ENCODE results near the gene GNLY. TPM values are rescaled to one million over a fixed set of nuclear protein-coding genes. Genes with fewer than 3 reads are reported as not detected.

Gene GNLY
- total RNA-seq, 1 donor from 2014 or later = 330 TPM

DNA sequence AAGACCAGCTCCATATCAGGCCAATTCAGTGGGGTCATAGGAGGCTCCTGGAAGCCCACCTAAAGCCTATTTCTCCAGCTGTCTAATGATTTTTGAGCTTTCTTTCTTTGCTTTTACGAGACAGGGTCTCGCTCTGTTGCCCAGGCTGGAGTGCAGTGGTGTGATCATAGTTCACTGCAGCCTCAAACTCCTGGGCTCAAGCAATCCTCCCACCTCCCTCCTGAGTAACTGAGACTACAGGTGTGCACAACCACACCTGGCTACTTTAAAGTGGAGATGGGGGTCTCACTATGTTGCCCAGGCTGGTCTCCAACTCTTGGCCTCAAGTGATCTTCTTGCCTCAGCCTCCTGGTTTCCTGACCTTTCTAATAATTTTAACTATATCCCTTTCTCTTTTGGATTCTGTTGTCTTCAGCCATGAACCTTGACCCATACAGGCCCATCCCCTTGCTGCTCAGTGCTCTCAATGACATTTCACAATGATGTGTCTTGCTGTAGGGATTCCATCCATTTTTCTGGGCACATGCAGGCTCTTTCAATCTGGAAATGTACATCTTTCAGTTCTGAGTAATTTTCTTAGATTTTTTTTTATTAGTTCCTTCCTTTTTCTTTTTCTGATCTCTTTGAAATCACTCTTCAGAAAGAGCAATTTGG, 29.7 kb downstream of the GNLY start:
- intact Hi-C loops (cut with micrococcal nuclease) = no loop called here

DNA sequence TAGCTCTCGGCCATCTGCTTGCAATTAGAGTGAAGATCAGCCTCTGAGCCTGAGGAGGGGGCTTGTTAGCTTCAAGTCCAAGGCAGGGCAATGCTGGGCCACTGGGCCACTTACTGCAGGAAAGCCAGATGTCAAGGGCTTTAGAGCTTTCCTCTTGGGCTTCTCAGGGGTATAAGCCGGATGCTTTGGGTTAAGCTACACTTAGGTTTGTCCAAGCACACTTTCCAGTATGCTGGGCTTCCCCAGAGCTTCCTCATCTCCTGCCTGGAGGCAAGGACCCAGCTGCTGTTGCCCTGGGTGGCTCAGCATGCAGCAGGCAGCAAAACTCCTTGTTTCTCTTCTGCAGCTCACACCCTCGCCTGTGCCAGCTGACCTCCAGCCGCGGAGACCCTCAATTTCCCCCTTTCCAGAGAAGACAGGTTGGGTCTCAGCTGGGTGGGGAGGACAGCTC, 30.6 kb downstream of the GNLY start:
- intact Hi-C loops (cut with micrococcal nuclease) = no loop called here

DNA sequence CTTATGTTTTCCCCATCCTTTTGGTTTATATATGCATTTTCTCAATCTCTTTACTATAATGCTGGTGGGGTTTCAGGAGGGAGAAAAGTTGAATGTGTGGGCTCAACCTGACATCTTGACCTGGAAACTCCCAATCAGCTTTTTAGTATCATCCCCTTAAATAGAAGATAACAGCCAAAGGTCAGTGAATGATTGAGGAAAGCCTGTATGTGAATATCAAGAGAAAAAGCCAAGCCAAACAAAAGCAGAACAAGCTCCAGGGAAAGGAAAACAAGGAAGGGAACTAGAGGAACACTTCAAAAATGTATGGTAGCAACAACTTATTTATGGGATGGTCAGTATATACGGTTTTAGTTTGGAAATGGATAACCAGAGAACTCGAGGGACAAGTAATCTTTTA, 31.3 kb downstream of the GNLY start:
- intact Hi-C loops (cut with micrococcal nuclease) = no loop called here

DNA sequence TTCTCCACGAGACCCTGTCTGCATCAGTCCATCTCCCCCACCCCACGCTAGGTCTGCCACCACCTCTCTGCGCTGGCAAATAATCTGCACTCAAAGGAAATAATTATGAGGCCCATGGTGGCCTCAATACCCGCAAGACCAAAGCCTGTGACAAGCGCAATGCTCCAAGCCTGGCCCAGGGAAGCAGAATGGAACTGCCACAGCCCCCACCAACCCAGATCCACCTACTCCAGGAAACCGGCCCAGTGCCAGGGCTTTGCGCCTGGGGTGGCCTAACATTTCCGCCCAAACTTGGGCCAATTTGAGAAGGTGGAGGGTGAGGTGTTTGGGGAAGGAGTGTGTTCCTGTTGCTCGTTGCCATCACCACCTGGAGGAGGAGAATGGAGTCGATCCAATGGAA, 33.6 kb downstream of the GNLY start:
- intact Hi-C loops (cut with micrococcal nuclease) = loop anchor here (2.0 kb wide), 1 partner anchor 77 kb away; no protein-coding TSS in a partner anchor

DNA sequence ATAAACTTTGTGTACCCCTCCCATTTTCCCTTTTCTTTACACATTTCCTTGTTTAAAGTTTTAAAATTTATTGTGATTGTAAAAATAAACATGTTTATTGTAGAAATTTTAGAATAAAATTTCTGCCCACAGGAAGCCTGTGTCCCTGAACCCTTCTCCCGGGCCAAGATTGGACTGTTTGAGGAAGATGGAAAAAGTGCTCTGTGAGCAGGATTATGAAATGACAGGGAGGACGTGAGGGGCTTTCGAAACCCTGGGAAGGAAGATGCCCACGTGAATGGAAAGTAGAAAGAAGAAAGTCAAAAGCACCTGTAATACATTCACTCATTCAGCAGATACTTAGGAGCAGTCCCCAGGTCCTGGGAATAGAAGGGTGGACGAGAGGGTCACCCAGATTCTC, 34.2 kb downstream of the GNLY start:
- intact Hi-C loops (cut with micrococcal nuclease) = loop anchor here (2.0 kb wide), 1 partner anchor 76 kb away; no protein-coding TSS in a partner anchor

DNA sequence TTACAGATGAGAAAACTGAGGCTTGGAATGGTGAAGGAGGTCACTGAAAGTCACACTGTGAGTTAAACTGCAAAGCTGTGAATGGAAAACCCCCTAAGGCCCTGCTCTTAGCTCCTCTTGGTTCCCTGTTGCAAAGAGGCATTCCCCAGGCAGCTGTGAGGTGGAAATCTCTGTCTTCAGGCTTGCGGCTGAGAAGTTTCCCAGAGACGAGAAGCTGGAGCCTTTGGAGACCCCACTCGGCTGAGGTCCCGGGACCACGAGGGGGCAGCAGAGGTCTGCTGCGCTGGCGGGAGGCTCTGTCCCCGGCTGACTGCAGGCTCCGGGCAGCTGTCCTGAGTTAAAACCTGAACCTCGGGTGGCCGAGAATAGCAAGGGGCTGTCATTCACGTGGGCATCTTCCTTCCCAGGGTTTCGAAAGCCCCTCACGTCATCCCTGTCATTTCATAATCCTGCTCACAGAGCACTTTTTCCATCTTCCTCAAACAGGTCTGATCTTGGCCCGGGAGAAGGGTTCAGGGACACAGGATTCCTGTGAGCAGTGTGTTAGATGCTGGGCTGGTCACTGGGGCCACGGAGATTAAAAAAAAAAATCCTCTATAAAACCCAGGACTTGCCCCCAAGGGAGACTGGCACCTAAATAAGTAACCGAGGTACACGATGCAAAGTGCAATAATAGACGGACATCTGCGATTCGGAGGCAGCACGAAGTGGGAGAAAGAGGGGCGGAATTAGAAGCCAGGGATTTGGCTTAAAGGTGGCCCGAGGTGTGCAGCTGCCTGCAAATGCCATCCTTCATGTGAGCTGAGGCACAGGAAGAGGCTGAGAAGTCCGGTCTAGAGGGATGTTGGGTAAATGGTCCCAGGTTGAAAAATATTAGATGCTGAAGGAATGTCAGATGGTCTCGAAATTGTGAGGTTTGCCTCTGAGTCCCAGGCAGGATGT, 35.0 kb downstream of the GNLY start:
- intact Hi-C loops (cut with micrococcal nuclease) = loop anchor here (1.0 to 2.0 kb wide), 4 partner anchors 50 to 349 kb away; no protein-coding TSS in a partner anchor

DNA sequence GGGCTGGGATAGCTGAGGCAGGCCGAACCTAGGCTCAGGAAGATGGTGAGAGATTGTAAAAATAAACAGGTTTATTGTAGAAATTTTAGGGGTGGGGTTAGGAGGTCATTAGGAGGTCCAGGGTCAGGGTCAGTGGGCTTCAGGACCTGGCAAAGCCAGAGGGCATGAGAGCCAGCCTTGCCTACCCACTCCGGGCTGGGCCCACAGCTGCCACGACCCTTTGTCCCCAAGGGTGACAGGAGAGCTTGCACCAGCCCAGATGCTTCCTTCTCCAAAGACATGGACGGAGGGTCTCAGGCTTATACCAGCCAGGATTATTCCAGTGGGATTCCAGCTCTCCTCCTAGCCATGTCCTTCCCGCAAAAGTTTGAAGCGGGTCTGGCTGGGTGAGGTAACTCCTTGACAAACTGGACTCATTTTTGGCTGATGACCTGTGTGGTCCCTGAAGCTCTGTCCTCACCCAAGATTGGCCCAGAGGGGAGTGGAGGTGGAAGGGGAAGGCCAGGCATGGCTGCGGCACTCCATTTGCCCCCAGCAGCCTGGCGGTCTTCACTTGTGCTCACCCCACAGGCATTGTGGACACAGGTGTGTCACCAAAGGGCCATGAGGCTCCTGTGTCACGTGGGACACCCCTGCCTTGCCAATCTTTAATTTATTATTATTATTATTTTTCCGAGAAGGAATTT, 35.8 kb downstream of the GNLY start:
- intact Hi-C loops (cut with micrococcal nuclease) = loop anchor here (1.0 to 2.0 kb wide), 4 partner anchors 51 to 348 kb away; no protein-coding TSS in a partner anchor

DNA sequence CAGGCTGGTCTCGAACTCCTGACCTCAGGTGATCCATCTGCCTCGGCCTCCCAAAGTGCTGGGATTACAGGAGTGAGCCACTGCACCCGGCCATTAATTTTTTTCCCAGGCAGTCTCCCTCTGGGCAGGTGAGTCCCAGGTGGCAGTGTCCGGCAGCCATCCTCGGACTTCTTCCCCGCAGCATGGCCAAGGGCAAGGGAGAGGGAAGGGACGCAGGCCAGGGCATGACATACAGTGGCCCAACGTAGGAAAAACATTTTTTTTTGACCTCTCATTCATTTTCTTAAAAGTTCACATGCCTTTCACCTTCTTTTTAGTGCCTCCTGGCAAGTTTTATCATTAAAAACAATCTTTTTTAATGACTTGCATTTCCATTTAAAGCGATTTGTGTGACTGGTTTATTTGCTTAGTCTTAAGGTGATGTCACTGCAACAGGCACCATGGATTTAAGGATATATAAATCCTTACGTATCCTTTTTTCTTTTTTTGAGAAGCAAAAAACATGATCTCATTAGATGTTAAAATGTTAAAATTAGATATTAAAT, 36.6 kb downstream of the GNLY start:
- intact Hi-C loops (cut with micrococcal nuclease) = no loop called here

DNA sequence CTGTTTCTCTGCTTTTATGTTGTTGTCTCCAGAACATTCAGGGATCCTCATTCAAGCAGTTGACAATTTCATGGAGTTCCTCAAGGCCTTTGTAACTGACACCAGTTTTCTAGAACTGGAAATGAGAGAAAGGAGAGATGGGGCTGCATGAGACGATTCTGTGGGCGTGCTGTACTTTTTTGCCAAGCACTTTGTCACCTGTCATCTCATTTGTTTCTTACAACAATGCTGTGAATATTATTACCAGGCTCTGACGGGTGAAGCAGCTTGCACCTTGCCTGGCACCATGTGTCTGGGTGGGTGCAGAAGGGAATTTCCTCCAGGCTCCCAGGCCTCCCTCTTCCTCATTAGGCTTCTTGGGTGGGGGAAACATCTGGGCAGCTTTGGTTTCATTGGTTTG, 37.4 kb downstream of the GNLY start:
- intact Hi-C loops (cut with micrococcal nuclease) = no loop called here

DNA sequence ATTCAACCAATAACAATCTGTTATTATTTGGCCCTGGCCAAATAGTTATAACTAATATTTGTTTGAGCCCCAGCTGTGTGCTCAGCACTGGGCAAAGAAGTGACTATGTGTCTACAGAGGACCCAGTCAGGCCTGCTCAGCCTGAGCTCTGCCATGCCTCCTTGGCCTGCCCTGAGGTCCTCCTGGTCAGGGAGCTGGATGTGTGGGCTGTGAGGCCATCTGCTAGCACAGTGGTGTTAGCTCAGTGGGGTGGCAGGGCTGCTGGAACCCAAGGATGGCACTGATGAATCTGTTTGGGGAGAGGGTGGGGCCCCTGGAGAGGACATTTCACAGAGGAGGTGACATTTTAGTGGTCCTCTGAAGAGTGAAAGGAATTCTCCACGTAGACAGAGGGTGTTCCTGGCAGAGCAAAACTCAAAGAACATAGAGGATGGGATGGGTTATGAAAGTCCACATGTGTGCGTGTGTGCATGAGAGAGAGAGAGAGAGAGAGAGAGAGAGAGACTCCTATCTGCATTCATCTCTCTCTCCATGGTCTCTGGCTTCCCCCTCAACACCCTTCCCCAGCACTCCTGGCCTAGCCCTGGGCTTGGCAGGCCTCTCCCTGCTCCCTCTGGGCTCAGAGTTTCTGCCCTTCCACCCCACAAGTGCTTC, 38.4 kb downstream of the GNLY start:
- intact Hi-C loops (cut with micrococcal nuclease) = no loop called here

DNA sequence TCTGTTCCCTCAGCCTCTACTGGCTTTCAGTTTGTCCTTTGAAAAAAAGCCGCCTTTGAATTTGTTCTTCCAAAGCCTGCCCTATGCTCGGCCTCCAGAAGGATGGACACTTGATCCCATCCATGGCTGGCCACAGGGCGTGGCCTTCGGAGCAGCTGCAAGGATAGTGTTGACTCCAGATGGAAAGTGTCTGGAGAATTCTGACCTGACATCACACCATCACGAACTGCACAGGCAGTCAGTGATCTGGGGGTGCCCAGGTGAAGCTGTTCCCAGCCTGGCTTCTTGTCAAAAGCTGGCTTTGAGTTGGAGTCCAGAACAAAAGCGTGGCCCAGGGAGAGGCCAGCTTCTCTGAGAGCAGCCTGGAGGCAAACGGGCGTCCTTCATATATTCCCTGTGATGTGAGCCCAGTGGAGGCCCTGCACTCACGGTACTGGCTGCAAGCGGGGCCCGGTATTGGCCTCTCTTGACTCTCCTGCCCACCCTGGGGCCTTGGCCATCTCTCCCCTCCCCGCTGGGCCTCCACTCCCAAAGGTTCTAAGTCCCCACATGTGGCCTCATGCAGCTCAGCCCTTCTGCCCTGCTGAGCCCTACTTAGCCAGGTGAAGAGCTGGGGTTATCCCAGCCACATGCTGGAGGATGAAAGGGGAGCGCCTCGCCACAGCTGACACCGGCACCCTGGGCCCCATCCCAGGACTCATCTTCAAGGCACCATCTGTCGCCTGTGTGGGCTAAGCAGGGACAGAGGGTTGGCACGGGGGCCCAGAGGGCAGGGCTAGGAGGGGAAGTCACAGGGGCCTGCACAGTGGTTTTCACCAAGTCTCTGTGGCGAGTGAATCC, 39.2 kb downstream of the GNLY start:
- intact Hi-C loops (cut with micrococcal nuclease) = no loop called here

DNA sequence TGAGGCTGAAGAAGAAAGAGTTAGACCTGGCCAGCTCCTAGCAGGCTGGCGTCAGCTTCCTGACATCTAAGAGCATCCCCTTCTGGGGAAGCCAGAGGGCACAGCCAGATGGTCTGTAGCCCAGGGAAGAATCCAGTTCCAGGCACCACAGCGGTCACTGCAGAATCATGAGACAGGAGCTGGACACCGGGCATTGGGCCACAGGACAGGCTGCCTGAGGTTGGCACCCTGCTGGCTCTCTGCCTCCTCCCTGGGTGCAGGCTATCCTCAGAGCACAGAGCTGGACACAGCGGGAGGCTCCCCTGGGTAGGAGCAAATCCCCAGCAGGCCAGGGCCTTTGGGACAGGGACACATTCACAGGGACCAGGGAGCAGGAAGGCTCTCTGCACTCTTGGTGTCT, 39.9 kb downstream of the GNLY start:
- intact Hi-C loops (cut with micrococcal nuclease) = no loop called here

DNA sequence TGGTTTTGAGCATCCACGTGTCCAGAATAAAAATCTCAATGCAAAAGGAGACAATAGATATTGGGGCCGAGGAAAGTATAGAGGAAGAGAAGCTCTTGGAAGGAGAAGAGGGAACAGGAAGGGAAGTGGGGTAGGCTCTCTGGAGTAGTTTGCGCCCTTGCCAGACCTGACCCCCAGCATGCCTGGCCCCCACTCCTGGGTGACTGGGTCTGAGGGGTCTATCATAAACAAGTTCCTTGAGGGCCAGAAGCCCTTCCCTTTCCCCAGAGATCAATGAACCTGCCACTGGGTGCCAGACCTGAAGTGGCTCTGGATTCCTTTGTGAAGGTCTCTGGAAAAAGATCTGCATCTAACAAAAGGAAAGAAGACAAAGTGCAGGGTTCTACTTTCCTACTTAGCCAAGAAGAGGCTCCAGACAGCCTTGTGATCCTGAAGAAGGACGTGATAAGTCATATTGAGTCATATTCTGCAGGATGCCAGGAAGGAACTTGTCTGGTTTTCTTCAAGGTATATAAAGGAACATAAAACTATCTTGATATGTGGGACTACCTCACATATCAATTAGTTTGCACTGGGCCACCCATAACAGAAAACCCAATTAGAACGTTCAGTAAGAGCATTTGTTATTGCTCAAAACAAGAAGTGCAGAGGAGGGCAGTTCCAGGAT, 40.9 kb downstream of the GNLY start:
- intact Hi-C loops (cut with micrococcal nuclease) = no loop called here

DNA sequence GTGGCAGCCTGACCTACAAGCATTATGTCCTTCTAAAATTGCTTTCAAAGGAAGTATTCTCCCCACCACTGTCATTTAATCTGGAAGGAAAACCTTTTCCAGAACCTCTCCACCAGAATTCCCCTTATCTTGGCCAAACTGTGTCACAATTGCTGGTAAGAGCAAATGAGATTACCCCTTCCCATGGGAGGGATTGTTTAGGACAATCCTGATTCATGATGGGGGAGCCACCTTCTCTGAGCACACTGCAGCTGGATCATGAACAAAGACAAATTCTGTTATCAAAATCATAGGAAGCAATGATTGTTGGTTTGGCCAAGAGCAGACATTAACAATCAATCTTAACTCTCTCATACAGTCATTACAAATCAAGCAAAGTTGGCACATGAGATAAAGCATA, 41.5 kb downstream of the GNLY start:
- intact Hi-C loops (cut with micrococcal nuclease) = no loop called here

DNA sequence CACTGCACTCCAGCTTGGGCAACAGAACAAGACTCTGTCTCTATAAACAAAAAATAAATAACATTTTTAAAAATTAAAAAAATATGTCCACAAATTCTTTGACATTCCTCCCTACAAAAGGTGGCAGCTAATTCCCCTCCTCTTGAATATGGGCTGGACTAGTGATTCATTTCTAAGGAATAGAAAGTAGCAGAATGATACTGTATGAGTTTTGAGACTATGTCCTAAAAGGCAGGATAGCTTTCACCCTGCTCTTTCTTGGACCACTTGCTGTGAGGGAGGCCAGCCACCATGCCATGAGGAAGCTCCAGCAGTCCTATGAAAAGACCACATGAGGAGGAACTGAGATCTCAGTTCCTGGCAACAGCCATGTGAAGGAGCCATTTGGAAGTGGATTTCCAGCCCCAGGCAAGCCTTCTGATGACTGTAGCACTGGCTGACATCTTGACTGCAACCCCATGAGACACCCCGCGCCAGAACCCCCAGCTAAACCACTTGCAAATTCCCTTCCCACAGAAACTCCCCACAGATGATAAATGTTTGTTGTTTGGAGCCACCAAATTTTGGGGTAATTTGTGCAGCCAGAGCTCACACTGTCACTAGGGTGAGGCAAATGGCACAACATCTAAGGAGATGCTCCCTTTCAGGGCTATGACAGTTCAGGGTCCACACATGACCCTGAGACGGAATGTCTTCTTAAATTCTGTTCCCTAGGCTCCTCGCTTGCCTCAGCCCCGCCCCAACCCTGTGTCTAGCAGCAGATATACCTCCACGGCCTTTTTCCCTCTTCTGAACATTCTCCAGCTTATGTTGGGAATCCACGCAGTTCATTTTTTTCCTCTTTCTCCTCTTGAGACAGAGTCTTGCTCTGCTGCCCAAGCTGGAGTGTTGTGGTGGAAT, 42.5 kb downstream of the GNLY start:
- intact Hi-C loops (cut with micrococcal nuclease) = no loop called here

DNA sequence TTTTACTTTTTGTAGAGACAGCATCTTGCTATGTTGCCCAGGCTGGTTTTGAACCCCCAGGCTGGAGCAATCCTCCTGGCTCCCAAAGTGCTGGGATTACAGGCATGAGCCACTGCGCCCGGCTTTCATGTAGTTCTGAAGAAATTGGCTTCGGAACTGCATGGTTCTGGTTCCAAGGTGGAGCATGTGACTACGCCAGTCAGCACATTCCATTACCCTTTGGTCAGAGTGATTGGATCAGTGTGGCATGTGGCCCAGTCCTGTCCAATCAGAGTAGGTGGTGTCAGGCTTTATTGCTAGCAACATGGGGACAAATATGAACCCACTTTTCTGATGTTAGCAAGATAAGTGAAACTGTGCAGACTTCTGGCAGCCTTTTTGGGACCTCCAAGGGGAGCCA, 43.3 kb downstream of the GNLY start:
- intact Hi-C loops (cut with micrococcal nuclease) = no loop called here

DNA sequence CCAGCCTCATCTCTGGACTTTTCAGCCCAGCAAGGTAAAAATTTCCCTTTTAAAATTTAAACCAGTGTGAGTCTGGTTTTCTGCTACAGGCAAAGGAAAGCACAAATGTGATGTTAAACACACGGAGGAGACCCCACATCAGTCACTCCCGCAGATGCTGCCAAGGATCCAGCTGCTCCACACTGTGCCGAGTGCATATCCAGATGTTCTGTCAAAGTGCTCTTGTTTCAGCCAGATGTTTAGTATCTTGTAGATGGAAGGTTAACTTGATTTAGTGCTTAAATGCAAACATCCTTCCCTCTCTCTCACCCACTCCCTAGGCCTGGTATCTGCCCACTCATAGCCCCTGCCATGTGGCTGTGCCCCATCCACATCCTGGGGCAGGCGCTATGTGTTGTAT, 43.8 kb downstream of the GNLY start:
- intact Hi-C loops (cut with micrococcal nuclease) = no loop called here

DNA sequence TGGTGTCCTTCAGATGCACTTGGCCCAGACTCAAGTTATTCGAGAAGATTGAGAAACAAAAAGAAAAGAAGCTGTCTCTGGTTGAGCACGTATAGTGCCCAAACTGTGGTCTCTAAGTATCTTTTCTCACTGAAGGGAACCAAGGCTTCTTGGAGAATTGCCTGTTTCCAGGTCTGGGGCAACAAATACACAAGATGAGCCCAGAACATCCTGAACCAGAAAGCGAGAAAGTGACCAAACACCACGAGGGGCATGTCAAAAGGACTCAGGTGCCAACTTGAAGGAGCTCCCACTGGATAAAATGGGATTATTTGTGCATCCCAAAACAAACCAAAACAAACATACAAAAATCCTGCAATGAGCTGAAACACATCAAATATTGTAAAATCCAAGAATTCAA, 46.0 kb downstream of the GNLY start:
- intact Hi-C loops (cut with micrococcal nuclease) = no loop called here
